Right renal cortex interstitium (tissue), 3 donors: ENCODE data around the gene XPR1. TPM values are rescaled to one million over a fixed set of nuclear protein-coding genes. Genes with fewer than 3 reads are reported as not detected.

ENCODE experiments used
- DNase-seq, 3 donors: peaks; one replicate each; pipeline ENCODE4 v3.0.0-alpha.2; 2013; ENCODE audit warnings: low read depth in 3 of 3, low spot score in 2 of 3
- polyA plus RNA-seq, 3 donors: library from polyadenylated mRNA; unstranded; fragments of 120-200 nt; gene quantifications; one replicate each; pipeline ENCODE4 v1.2.1, GENCODE V29; 2013; ENCODE audit not compliant: insufficient read length in 3 of 3

Gene XPR1
- polyA plus RNA-seq, 3 donors: 36.6 to 40.1 (median 40.0) TPM

GRCh38 chr1:180909005-180909414 lies 277.2 kb downstream of the XPR1 start:
- no peak for DNase-seq

- DNase-seq: no peak
Measured at GRCh38 chr1:180909462-180909976, 277.7 kb downstream of the XPR1 start.

- peak in 1 of 3 donors; percentile 10 for DNase-seq
Measured at GRCh38 chr1:180911640-180912191, 279.9 kb downstream of the XPR1 start.

- DNase-seq: peak in 2 of 3 donors; percentile 23 to 50
Measured at GRCh38 chr1:180912211-180912800, 280.5 kb downstream of the XPR1 start.

- DNase-seq: peak in 1 of 3 donors; percentile 18
Measured at GRCh38 chr1:180912801-180913565, 281.2 kb downstream of the XPR1 start, which contains the start of gene KIAA1614. Gene KIAA1614, plus strand, starts transcription at chr1:180912897. Its CDS starts 347 bp downstream, at chr1:180913244.

- DNase-seq: no peak
Measured at GRCh38 chr1:180915426-180915965, 283.7 kb downstream of the XPR1 start.

GRCh38 chr1:180916012-180916770 lies 284.4 kb downstream of the XPR1 start:
- DNase-seq: no peak

GRCh38 chr1:180916771-180917170 lies 284.9 kb downstream of the XPR1 start:
- no peak for DNase-seq

- no peak for DNase-seq
Measured at GRCh38 chr1:180917306-180918065, 285.7 kb downstream of the XPR1 start.

- DNase-seq: no peak
Measured at GRCh38 chr1:180918519-180918918, 286.7 kb downstream of the XPR1 start.

GRCh38 chr1:180919183-180919700 lies 287.4 kb downstream of the XPR1 start:
- no peak for DNase-seq

GRCh38 chr1:180920193-180920592 lies 288.4 kb downstream of the XPR1 start:
- DNase-seq: no peak

- DNase-seq: no peak
Measured at GRCh38 chr1:180920702-180921101, 288.9 kb downstream of the XPR1 start.

GRCh38 chr1:180921386-180921785 lies 289.6 kb downstream of the XPR1 start:
- DNase-seq: no peak

GRCh38 chr1:180921891-180922630 lies 290.2 kb downstream of the XPR1 start:
- no peak for DNase-seq

GRCh38 chr1:180922631-180923015 lies 290.8 kb downstream of the XPR1 start:
- DNase-seq: no peak

- peak in 2 of 3 donors; percentile 33 to 56 for DNase-seq
Measured at GRCh38 chr1:180923021-180923841, 291.4 kb downstream of the XPR1 start.

GRCh38 chr1:180923887-180924286 lies 292.1 kb downstream of the XPR1 start:
- DNase-seq: no peak
